ENCODE results near the gene PCCA. TPM values are rescaled to one million over a fixed set of nuclear protein-coding genes. Genes with fewer than 3 reads are reported as not detected.
A peak's percentile ranks its signal among the peaks of the same experiment; 100 is the strongest.

Gene PCCA
- total and polyA plus RNA-seq, 9 donors, result 23.5 to 62.4 (median 45.8) TPM

DNA sequence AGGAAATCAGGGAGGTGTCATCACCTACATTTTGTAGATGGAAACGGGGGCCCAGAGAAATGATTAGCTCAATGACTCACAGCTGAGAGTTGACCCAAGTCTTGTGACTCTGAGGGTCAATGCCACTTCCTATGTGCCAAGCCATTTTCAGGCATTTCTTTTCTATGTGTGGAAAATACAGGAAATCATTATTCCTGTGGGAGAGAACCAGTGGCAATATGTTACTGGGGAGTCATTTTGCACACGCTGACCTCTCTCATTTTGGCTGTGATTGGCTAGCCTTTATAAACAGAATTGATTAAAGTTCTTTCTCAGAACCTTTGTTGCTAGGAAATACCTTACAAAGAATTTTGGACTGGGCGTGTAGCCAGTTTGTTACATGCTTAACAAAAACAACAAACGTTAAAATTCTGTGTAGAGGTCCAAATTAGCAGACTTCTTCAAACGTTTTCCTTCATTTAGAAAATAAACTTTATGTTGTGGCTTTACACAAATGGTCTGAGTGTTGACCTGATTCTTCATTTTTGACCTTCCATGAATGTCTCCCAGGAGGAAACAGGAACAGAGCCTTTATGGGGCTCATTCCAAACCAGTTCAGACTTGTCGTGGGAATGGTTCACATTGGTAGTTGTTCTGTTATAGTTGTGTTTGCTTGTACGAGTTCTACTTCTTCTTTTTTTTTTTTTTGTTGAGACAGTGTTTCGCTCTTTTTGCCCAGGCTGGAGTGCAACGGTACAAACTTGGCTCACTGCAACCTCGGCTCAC is 11.4 kb downstream of the PCCA start:
- peak in 4 of 5 donors; percentile 41 to 80 (median 65) for DNase-seq

DNA sequence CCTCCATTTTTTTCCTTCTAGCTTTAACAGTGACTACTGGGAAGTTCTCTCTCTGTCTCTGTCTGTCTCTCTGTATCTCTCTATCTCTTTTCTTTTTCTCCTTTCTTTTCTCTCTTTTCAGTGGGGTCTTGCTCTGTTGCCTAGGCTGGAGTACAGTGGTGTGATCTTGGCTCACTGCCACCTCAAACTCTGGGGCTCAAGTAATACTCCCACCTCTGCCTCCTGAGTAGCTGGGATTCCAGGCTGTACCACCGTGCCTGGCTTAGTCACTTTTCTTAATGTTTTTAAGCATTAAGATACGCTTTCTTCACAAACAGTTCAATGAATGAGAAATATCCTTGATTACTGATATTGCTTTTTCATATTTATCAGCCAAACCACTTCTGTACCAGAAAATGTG is 13.1 kb downstream of the PCCA start:
- no peak for TF ChIP-seq POLR2A (IDR thresholded peaks at IDR 0.05)
- TF ChIP-seq CTCF (IDR thresholded peaks at IDR 0.05), result no peak
- no peak for TF ChIP-seq EP300 (IDR thresholded peaks at IDR 0.05)
- Histone ChIP-seq H3K27me3 (no peaks in the 10 kb centered on the region), H3K4me1 (ENCODE audit: insufficient read depth) (peaks cover 5% of the 10 kb centered on the region), H3K9me3 (no peaks in the 10 kb centered on the region), H3K27ac (no peak overlapping the region), H3K36me3 (no peaks in the 10 kb centered on the region), H3K4me3 (no peak overlapping the region)
- DNase-seq, result no peak
- 57 to 60% (median 60%) methylated on average over 2 of the region's 2 CpGs for WGBS, 3 donors
- intact Hi-C loops (cut with DNase I), result no loop called here

More for the DNA sequence above, 11.4 kb downstream of the PCCA start:
- Histone ChIP-seq H3K27me3 (no peaks in the 10 kb centered on the region), H3K36me3 (no peaks in the 10 kb centered on the region), H3K27ac (peak overlapping the region in 1 of 2 donors; percentile 47), H3K4me1 (ENCODE audit: insufficient read depth) (peaks cover 10% of the 10 kb centered on the region), H3K9me3 (no peaks in the 10 kb centered on the region), H3K4me3 (no peak overlapping the region)
- 2 to 11% (median 5%) methylated on average over 10 of the region's 10 CpGs for WGBS, 3 donors
- intact Hi-C loops (cut with DNase I), result no loop called here
- TF ChIP-seq CTCF (IDR thresholded peaks at IDR 0.05), result no peak
- TF ChIP-seq EP300 (IDR thresholded peaks at IDR 0.05), result no peak
- no peak for TF ChIP-seq POLR2A (IDR thresholded peaks at IDR 0.05)

- WGBS, 3 donors, result 73 to 82% (median 79%) methylated on average over 2 of the region's 2 CpGs
- Histone ChIP-seq H3K4me3 (no peak overlapping the region), H3K36me3 (no peaks in the 10 kb centered on the region), H3K27me3 (no peaks in the 10 kb centered on the region), H3K9me3 (no peaks in the 10 kb centered on the region), H3K27ac (no peak overlapping the region), H3K4me1 (ENCODE audit: insufficient read depth) (peaks cover 2% of the 10 kb centered on the region)
- no peak for DNase-seq
- TF ChIP-seq POLR2A (IDR thresholded peaks at IDR 0.05) (no peak), CTCF (IDR thresholded peaks at IDR 0.05) (no peak), EP300 (IDR thresholded peaks at IDR 0.05) (no peak)
- intact Hi-C loops (cut with DNase I), result no loop called here
These were observed 17.1 kb downstream of the PCCA start for GRCh38 chr13:100106005-100106404.

GRCh38 chr13:100106705-100107104 is 17.8 kb downstream of the PCCA start:
- no peaks in the 10 kb centered on the region for H3K9me3 ChIP-seq
- TF ChIP-seq EP300 (IDR thresholded peaks at IDR 0.05) (no peak), POLR2A (IDR thresholded peaks at IDR 0.05) (no peak), CTCF (IDR thresholded peaks at IDR 0.05) (no peak)
- H3K4me1 ChIP-seq (ENCODE audit: insufficient read depth), result no peaks in the 10 kb centered on the region
- WGBS, 3 donors, result 93 to 97% (median 94%) methylated on average over 4 of the region's 4 CpGs
- H3K36me3 ChIP-seq, result no peaks in the 10 kb centered on the region
- DNase-seq, result no peak
- H3K27me3 ChIP-seq, result no peaks in the 10 kb centered on the region
- H3K27ac ChIP-seq, result no peak overlapping the region
- H3K4me3 ChIP-seq, result no peak overlapping the region
- intact Hi-C loops (cut with DNase I), result no loop called here
